PC-9 (cell line): ENCODE results near the gene AKR1A1. TPM values are rescaled to one million over a fixed set of nuclear protein-coding genes. Genes with fewer than 3 reads are reported as not detected.
"Not testable (repeated sequence)": the region's sequence is repeated elsewhere in the genome, so short reads cannot be mapped to it uniquely, and the experiment has no call there.

Experiments used
- BruUV-seq: library from RNA; stranded (reverse); fragments of 400-500 nt; replicated peaks from 2 replicates; lab custom pipeline; 2021; lab: Mats Ljungman, UMichigan
- CTCF ChIA-PET: fragments of 300-600 bp; sonication (Branson Sonifier 250); formaldehyde crosslinking; loops from one replicate; lab custom pipeline; 2022; ENCODE audit warnings: antibody characterized with exemption; lab: Charles Lee
- POLR2A ChIA-PET: fragments of 300-600 bp; sonication (Branson Sonifier 250); formaldehyde crosslinking; loops from one replicate; lab custom pipeline; 2022; ENCODE audit warnings: antibody characterized with exemption; ENCODE audit not compliant: unreplicated experiment; lab: Charles Lee
- DNase-seq, 2 experiments: peaks; one replicate each; pipeline versions ENCODE4 v3.0.0 to v3.0.0-alpha.2; 2015 to 2022; ENCODE audit warnings: mixed read lengths in 1 of 2
- H2AFZ ChIP-seq: fragments of 200-600 bp; sonication (generic); 2 replicates; pipeline ENCODE4 v1.8.1; 2017; ENCODE audit warnings: antibody characterized with exemption
- H3F3A ChIP-seq: fragments of 200-600 bp; sonication (generic); 2 replicates; pipeline ENCODE4 v1.8.1; 2017; ENCODE audit warnings: antibody characterized with exemption, mild to moderate bottlenecking, low read depth; ENCODE audit not compliant: insufficient read depth
- H3K27ac ChIP-seq: fragments of 200-600 bp; sonication (generic); 2 replicates; pipeline ENCODE4 v1.6.1; 2016; ENCODE audit warnings: mixed run types
- H3K27me3 ChIP-seq: fragments of 200-600 bp; sonication (generic); 2 replicates; pipeline ENCODE4 v1.6.1; 2016; ENCODE audit warnings: low read depth, mixed run types; ENCODE audit not compliant: insufficient read depth
- H3K36me3 ChIP-seq: fragments of 200-600 bp; sonication (generic); 2 replicates; pipeline ENCODE4 v1.6.1; 2016; ENCODE audit warnings: low read depth, mixed run types
- H3K4me1 ChIP-seq: fragments of 200-600 bp; sonication (generic); replicated peaks from 2 replicates; pipeline ENCODE4 v1.6.1; 2016; ENCODE audit warnings: mixed run types; ENCODE audit not compliant: insufficient read depth
- H3K4me2 ChIP-seq: fragments of 200-600 bp; sonication (generic); 2 replicates; pipeline ENCODE4 v1.6.1; 2017; ENCODE audit warnings: mixed run types
- H3K4me3 ChIP-seq: fragments of 200-600 bp; sonication (generic); 2 replicates; pipeline ENCODE4 v1.6.1; 2016; ENCODE audit warnings: mixed run types
- H3K79me2 ChIP-seq: fragments of 200-600 bp; sonication (generic); 2 replicates; pipeline ENCODE4 v1.6.1; 2017; ENCODE audit warnings: low read depth, mixed run types
- H3K9me2 ChIP-seq: fragments of 200-600 bp; sonication (generic); 2 replicates; pipeline ENCODE4 v1.8.1; 2017; ENCODE audit warnings: mild to moderate bottlenecking; ENCODE audit not compliant: insufficient read depth
- H3K9me3 ChIP-seq: fragments of 200-600 bp; sonication (generic); 2 replicates; pipeline ENCODE4 v1.8.1; 2016; ENCODE audit warnings: low read depth; ENCODE audit not compliant: insufficient read depth
- H4K20me1 ChIP-seq: fragments of 200-600 bp; sonication (generic); 2 replicates; pipeline ENCODE4 v1.8.1; 2017; ENCODE audit not compliant: insufficient read depth
- CTCF ChIP-seq: fragments of 200-600 bp; sonication (generic); conservative IDR thresholded peaks from 2 replicates; pipeline ENCODE4 v1.6.1; 2017; ENCODE audit warnings: mixed run types, antibody characterized with exemption, mild to moderate bottlenecking, moderate library complexity
- EZH2 ChIP-seq: fragments of 200-600 bp; sonication (generic); IDR thresholded peaks from 2 replicates; pipeline ENCODE4 v1.8.0; 2017; ENCODE audit warnings: antibody characterized with exemption, low read depth
- intact Hi-C: fragments of 100-400 bp; cut with micrococcal nuclease; formaldehyde crosslinking; loops from one replicate; pipeline ENCODE4 v1.10.0; 2022; ENCODE audit not compliant: unreplicated experiment
- total RNA-seq: library from RNA; stranded (reverse); gene quantifications from 2 replicates; pipeline ENCODE4 v1.2.3, GENCODE V29; 2021

Gene AKR1A1
- total RNA-seq, 1 experiment from 2014 or later: 202 TPM

- peaks cover 18% of the 10 kb centered on the region for H3K36me3 ChIP-seq
- peaks cover 61% of the 10 kb centered on the region for H3K4me1 ChIP-seq
- H3K4me3 ChIP-seq: peak overlapping the region; percentile 81
- H3K4me2 ChIP-seq: peak overlapping the region; percentile 72
- H3K9me2 ChIP-seq: no peaks in the 10 kb centered on the region
- peak overlapping the region; percentile 55 for H2AFZ ChIP-seq
- peak overlapping the region; percentile 98 for H3K27ac ChIP-seq
- intact Hi-C loops: loop anchor here (1.0 kb wide), 1 partner anchor 28 kb away; the partner anchor contains the start of gene AKR1A1
- no peaks in the 10 kb centered on the region for H3K9me3 ChIP-seq
- TSS peak; percentile 99 for BruUV-seq
- ChIA-PET CTCF (interaction anchor here (0.6 kb wide), 2 partner anchors 25 to 147 kb away, joined by 3 to 7 read pairs; no protein-coding TSS in a partner anchor), POLR2A (interaction anchor here (0.6 to 1.8 kb wide), 23 partner anchors 10 to 1792 kb away, joined by 3 to 20 read pairs (median 6); partner anchors contain the start of genes AKR1A1, ARMH1, CCDC163 and HECTD3)
- TF ChIP-seq CTCF: no peak
- no peak for TF ChIP-seq EZH2
- no peaks in the 10 kb centered on the region for H3K27me3 ChIP-seq
- H4K20me1 ChIP-seq: peaks cover 41% of the 10 kb centered on the region
- peak; percentile 70 to 79 for DNase-seq
- peaks cover 60% of the 10 kb centered on the region for H3K79me2 ChIP-seq
- peaks cover 54% of the 10 kb centered on the region for H3F3A ChIP-seq
These were observed 28.1 kb upstream of the AKR1A1 start for GRCh38 chr1:45522324-45523104.

GRCh38 chr1:45523516-45523915, 27.1 kb upstream of the AKR1A1 start:
- peaks cover 31% of the 10 kb centered on the region for H4K20me1 ChIP-seq
- intact Hi-C loops, H3K4me3 ChIP-seq, BruUV-seq, H3K9me3 ChIP-seq, DNase-seq, H2AFZ ChIP-seq, H3K9me2 ChIP-seq, CTCF ChIA-PET, H3K27me3 ChIP-seq: not testable (repeated sequence)
- peak overlapping the region; percentile 72 for H3K4me2 ChIP-seq
- POLR2A ChIA-PET: interaction anchor here (0.7 kb wide), 1 partner anchor 648 kb away, joined by 7 read pairs; no protein-coding TSS in a partner anchor
- H3F3A ChIP-seq: peaks cover 45% of the 10 kb centered on the region
- H3K36me3 ChIP-seq: peaks cover 11% of the 10 kb centered on the region
- H3K79me2 ChIP-seq: peaks cover 50% of the 10 kb centered on the region
- H3K4me1 ChIP-seq: peaks cover 53% of the 10 kb centered on the region
- H3K27ac ChIP-seq: peak overlapping the region; percentile 98

GRCh38 chr1:45523975-45524374, 26.7 kb upstream of the AKR1A1 start:
- H3K4me3 ChIP-seq, H3K9me3 ChIP-seq, BruUV-seq, H3K4me2 ChIP-seq, H3K36me3 ChIP-seq, DNase-seq, H2AFZ ChIP-seq, intact Hi-C loops, H3K27me3 ChIP-seq, H3K9me2 ChIP-seq, CTCF ChIA-PET: not testable (repeated sequence)
- peaks cover 45% of the 10 kb centered on the region for H3K79me2 ChIP-seq
- peak overlapping the region; percentile 81 for H3K27ac ChIP-seq
- H3K4me1 ChIP-seq: peaks cover 48% of the 10 kb centered on the region
- H4K20me1 ChIP-seq: peaks cover 26% of the 10 kb centered on the region
- H3F3A ChIP-seq: peaks cover 40% of the 10 kb centered on the region
- POLR2A ChIA-PET: interaction anchor here (0.7 kb wide), 1 partner anchor 648 kb away, joined by 7 read pairs; no protein-coding TSS in a partner anchor

- peak overlapping the region; percentile 9; the same call in 1 of the 2 replicates for H3K4me2 ChIP-seq
- H3K4me1 ChIP-seq: peaks cover 40% of the 10 kb centered on the region
- H3K36me3 ChIP-seq: no peaks in the 10 kb centered on the region
- TF ChIP-seq CTCF (no peak), EZH2 (no peak)
- no peak overlapping the region for H2AFZ ChIP-seq
- no peak overlapping the region for H3K4me3 ChIP-seq
- H3F3A ChIP-seq: peaks cover 32% of the 10 kb centered on the region
- H4K20me1 ChIP-seq: peaks cover 4% of the 10 kb centered on the region; the same call in 1 of the 2 replicates
- peaks cover 23% of the 10 kb centered on the region for H3K79me2 ChIP-seq
- no TSS peak for BruUV-seq
- intact Hi-C loops: no loop called here
- H3K9me2 ChIP-seq: no peaks in the 10 kb centered on the region
- CTCF ChIA-PET: no interaction called here
- H3K27ac ChIP-seq: peak overlapping the region; percentile 81
- H3K27me3 ChIP-seq: no peaks in the 10 kb centered on the region
- POLR2A ChIA-PET: interaction anchor here (0.7 kb wide), 1 partner anchor 119 kb away, joined by 5 read pairs; no protein-coding TSS in a partner anchor
- peak in 1 of 2 experiments; percentile 58 for DNase-seq
- no peaks in the 10 kb centered on the region for H3K9me3 ChIP-seq
These were observed 24.4 kb upstream of the AKR1A1 start for GRCh38 chr1:45526135-45526644.
